ENCODE measurements around the gene IGFBP6.

The IGFBP6 gene

DNA sequence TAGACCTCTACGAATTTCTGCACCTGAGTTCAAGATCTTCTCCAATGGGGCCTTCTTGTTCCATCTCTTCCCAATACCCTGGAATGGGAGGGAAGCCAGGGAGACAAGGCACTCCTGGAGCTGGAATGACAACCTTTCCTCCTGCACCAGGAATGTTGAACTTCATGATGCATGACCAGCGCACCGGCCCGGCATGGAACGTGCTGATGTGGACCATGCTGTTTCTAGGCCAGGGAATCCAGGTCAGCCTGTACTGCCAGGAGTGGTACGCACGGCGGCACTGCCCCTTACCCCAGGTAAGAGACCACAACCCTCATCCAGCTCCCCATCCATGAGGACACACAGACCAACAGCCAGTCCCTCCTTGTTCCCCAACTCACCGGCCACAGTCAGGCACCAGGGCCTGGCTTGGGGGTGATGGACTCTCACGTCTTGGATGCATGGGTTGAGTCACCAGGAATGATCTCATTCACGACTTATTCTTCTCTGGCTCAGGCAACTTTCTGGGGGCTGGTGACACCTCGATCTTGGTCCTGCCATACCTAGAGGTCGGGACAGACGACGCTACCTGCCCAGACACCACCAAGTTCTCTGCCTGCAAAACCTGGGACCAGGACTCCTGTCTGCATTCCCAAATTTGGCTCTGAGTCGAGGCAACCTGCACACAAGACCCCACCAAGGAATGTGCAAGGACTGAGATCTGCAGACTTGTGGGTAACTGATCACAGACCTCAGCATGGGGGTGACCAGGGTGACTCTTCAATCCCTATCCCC is 26.3 kb downstream of the IGFBP6 start:
- DNase-seq, result no peak

DNA sequence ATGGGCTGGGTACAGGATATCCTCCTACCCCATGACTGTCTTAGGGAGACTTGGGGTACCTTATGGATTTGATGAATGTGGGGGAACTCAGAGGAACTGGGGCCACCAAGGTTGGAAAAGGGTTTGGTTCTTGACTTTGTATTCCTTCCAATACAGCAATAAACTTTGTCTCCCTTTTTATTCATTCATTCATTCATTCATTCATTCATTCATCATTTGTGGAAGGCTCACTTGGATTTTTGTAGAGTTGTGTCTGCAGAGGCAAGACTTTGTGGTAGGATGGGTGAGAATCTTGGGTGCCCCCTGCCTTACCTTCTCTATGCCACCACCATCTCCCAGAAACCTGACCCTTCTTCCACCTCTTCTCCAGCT is 26.9 kb downstream of the IGFBP6 start:
- DNase-seq, result no peak

DNA sequence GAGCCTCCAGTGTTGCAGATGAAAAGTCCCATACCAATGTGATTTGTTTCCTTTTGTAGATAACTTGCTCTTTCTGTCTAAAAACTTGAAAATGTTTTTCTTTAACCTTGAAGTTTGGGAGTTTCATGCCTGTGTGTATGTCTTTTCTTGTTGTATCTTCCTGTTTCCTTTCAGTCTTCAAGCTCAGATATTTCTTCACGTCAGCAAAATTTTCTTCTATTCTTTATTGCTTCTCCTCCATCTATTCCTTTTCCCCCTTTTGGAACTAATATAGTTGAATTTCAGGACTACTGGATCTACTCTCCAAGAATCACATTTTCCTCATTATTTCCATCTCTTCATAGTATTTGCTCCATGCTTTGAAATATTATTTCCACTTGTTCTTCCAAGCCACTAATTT is 29.7 kb downstream of the IGFBP6 start:
- DNase-seq, result no peak

DNA sequence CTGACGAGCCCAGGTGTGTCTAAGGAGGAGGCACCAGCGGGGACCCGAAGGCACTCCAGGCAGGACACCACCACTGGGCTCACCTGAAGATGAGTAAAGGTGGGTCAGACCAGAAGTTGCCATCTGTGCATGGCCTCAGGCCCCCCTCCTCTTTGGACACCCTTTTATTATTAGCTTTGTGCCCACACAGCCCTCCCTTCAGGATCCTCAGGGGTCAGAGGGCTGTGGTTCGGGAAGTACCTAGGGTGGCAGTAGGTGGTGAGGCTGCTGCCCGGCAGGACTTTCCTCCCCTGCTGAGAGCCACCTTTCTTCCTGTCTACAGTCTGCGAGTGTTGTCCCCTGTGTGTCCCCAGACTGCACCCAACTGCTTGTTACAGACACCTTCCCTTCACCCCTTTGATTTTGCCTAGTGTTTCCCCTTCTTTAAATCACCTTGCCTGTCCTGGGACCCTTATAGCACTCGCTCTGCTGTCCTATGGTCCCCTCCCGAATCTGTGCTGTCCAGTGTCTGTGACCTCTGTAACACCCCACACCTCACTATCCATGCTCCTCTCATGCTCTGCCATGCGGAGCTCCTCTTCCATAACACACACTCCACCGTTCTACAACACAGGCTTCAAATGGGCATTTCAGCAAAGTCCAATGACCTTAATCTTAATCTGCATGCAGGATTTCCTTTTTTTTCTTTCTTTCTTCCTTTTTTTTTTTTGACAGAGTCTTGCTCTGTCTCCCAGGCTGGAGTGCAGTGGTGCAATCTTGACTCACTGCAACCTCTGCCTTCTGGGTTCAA is 31.5 kb downstream of the IGFBP6 start:
- DNase-seq, result no peak

DNA sequence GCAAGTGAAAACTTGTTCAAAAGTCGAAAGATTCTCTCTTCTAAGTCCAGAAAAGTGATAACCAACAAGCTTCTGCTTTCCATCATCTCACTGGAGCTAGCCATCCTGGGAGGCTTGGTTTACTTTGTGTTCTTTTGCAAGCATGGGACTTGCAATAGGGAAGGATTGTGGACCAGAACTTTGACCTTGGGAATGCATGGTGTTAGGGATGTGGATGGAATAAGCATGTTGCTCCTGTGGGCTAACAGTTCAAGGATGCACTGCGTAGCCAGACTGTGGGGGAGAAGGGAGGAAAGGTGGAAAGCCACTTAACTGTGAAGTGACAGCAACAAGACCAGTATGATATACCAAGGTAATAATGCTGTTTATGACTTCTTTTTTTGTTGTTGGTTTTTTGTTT is 34.4 kb downstream of the IGFBP6 start:
- no peak for DNase-seq

DNA sequence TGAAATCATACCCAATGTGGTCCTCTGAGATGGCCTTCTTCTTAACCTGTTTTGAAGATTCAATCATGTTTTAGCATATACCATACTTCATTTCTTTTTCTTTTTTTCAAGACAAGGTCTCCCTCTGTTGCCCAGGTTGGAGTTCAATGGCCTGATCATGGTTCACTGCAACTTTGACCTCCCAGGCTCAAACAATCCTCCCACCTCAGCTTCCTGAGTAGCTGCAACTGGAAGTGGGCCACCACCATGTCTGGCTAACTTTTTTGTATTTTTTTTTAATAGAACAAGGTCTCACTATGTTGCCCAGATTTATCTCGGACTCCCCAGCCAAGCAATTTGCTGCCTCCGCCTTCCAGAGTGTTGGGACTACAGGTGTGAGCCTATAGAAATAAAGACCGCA is 36.3 kb downstream of the IGFBP6 start:
- no peak for DNase-seq

DNA sequence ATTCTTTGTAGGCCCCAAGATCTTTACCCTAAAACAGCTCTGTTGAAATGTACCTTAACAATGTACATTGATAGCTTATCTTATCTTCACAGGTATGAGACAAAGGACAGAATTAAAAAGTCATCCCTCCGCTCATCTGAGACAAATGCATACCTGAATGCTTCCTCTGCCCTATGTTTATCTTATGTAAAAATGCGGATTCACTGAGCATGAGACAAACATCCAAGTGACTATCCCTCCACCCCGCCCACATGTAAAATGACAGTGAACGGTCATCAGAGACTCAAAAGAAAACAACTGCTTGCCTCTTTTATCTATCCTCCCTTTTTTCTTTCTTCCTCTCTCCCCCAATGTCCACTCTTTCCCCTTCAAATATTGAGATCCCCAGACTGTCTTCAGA is 45.9 kb downstream of the IGFBP6 start:
- no peak for DNase-seq

DNA sequence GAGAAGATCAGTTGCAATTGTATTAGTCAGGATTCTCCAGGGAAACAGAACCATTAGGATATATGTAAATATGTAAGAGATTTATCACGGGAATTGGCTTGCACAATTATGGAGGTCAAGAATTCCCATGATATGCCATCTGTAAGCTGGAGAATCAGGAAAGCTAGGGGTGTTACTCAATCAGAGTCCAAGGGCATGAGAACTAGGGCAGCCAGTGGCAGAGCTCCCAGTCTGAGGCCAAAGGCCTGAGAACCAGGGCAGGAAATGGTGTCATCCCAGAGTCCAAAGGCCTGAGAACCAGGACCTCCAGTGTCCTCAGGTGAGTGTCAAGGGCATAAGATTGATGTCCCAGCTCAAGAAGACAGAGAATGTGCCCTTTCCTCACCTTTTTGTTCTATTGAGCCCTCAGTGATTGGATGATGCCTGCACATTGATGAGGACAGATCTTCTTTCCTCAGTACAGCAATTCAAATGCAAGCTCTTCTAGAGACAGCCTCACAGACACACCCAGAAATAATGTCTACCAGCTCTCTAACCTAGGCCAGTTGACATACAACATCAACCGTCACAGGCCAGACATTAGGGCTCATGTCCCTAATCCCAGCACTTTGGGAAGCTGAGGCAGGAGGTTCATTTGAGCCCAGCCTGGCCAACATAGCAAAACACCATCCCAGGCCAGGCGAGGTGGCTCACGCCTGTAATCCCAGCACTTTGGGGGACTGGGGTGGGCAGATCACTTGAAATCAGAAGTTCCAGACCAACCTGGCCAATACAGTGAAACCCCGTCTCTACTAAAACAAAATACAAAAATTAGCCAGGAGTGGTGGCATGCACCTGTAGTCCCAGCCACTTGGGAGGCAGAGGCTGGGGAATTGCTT is 48.2 kb downstream of the IGFBP6 start:
- DNase-seq, result no peak

DNA sequence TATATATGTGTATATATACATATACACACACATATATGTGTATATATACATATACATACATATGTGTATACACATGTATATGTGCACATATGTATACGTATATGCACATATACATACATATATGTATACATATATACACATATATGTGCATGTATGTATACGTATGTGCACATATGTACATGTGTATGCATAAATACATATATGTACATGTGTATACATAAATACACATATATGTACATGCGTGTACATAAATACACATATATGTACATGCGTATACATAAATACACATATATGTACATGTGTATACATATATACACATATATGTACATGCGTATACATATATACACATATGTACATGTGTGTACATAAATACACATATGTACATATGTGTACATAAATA is 49.7 kb downstream of the IGFBP6 start:
- DNase-seq, result no peak

DNA sequence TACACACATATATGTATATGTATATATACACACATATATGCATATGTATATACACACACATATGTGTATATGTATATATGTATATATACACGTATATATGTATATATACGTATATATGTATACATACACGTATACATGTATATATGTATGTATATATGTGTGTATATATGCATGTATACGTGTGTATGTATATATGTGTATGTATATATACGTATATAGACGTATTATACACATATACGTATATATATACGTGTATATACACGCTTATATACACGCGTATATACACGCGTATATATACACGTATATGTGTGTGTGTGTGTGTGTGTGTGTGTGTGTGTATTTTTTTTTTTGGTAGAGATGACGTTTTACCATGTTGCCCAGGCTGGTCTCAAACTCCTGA is 50.2 kb downstream of the IGFBP6 start:
- no peak for DNase-seq

DNA sequence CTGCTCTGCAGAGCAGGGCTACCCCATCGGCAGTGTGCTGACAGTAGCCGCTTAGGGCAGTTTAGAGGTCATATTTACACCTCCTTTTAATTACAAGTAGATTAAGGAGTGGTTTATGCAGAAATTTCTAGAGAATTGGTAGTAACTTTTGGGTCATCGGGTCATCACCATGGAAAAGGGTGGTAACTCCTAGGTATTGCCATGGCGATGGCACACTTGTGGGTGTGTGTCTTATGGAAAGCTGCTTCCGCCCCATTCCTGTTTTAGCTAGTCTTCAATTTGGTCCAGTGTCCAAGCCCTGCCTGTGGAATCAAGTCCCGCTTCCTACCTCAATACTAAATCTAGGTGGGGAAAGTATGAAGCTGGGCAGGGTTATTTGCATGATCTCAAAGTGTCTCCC is 53.6 kb downstream of the IGFBP6 start:
- no peak for DNase-seq

All from activated CD4-positive, alpha-beta T cell treated with anti-CD3 and anti-CD28 coated beads for 48 hours (primary cell).